GM12872 (cell line): ENCODE data around the gene TMIGD1.

ENCODE experiments used
- CTCF ChIP-seq: IDR thresholded peaks from 3 replicates; pipeline ENCODE4 v1.5.1; 2011; ENCODE audit warnings: low read depth, mild to moderate bottlenecking, low read length, moderate library complexity; ENCODE audit not compliant: insufficient read depth

Gene TMIGD1

DNA sequence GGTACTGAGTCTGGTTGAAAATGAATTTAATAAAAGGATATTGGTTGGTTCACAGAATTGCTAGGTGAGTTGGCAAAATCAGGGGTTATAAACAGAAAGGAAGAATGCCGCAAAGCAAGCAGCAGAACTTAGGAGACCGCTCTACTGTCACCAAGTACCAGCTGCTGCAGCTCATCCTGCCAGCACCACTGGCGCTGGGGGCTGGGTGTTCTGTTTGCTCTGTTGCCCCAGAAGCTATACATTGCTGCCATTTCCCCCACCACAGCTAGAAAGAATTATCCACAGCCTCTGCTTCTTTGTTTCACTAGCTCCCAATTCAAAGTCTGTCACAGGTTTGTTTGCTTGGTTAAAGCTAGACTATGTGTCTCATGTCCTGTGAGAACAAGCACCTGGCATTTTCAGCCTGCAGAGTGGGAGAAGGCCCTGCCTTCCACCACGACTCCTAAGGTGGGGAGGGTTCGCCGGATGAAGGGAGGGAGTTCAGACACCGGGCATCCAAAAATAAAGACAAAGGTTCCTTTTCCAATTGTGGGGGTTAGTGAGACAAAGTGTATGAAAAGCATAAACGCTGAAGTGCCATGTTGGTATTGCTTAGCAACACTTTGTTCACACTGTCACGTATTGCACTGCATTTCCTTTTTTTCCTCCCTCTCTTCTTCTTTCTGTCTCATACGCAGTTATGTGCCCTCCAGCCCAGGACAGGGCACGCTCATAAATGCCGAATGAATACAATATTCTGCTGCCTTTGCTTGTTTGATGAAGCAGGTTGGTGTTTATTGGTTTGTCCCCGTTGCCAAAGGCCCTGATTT is 35.3 kb upstream of the TMIGD1 start:
- TF ChIP-seq CTCF = no peak

- no peak for TF ChIP-seq CTCF
Measured at GRCh38 chr17:30366536-30366935, 32.7 kb upstream of the TMIGD1 start.

- TF ChIP-seq CTCF = no peak
Measured at GRCh38 chr17:30363715-30364202, 29.9 kb upstream of the TMIGD1 start.

DNA sequence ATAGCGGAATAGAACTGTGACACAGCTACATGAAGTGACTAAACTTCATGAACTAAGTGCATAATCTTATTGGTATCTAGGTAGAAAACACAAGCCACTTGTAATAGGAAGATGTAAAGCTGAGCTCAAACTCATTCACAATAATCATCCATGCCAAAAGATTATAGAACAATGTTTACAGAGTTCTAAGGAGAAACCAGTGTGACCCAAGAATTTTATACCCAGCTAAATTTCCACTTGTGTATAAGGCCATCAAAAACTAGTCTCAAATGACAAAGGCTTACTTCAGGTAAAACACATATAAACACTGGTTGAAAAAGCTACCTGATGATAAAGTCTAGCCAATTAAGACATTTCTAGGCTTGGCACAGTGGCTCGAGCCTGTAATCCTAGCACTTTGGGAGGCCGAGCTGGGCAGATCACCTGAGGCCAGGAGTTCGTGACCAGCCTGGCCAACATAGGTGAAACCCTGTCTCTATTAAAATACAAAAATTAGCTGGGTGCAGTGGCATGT is 28.0 kb upstream of the TMIGD1 start:
- no peak for TF ChIP-seq CTCF

GRCh38 chr17:30360086-30360808 is 26.4 kb upstream of the TMIGD1 start:
- TF ChIP-seq CTCF = no peak

GRCh38 chr17:30358055-30358760 is 24.4 kb upstream of the TMIGD1 start:
- TF ChIP-seq CTCF = no peak

GRCh38 chr17:30357476-30357875 is 23.6 kb upstream of the TMIGD1 start:
- no peak for TF ChIP-seq CTCF
